ENCODE data around the gene TAS2R5.
"Not testable (repeated sequence)": the region's sequence is repeated elsewhere in the genome, so short reads cannot be mapped to it uniquely, and the experiment has no call there.

Gene TAS2R5

DNA sequence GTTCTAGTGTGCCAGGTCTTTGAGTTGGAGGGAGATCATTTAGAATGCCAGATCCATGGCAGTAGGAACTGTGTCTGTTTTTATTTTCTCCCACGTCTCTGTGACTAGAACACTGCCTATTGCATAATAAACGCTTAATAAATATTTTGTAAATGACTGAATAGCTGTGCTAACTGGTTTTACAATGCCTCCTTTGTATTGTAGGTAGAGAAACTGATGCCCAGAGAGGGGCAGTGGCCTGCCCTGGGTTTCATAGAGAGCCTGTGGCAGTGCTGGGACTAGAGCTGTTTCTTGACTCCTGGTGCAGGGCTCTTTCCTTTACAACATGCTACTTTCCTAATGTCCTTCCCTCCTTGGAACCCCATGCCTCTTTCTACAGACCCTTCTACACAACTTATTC, 2.5 kb downstream of the TAS2R5 start:
- Histone ChIP-seq H3K27me3 (ENCODE audit: control insufficient read depth, insufficient read depth, low read length) (no peaks in the 10 kb centered on the region), H3K9me3 (ENCODE audit: control insufficient read depth, low read length) (no peaks in the 10 kb centered on the region), H3K9ac (ENCODE audit: low read length) (no peak overlapping the region), H3K36me3 (ENCODE audit: control insufficient read depth, insufficient read depth, low read length) (no peaks in the 10 kb centered on the region), H3K4me3 (ENCODE audit: low read length) (no peak overlapping the region), H3K4me1 (ENCODE audit: control insufficient read depth, insufficient read depth, low read length) (no peaks in the 10 kb centered on the region)

DNA sequence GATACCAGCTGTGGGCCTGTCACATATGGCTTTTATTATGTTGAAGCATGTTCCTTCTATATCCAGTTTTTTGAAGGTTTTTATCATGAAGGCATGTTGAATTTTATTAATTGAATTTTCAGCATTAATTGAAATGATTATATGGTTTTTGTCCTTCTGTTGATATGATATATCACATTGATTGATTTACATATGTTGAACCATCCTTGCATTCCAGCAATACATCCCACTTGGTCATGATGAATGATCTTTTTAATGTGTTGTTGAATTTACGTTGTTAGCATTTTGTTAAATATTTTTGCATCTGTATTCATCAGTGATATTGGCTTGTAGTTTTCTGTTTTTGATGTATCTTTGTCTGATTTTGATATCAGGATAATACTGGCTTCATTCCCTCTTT, 30.1 kb downstream of the TAS2R5 start:
- Histone ChIP-seq H3K27me3 (ENCODE audit: control insufficient read depth, insufficient read depth, low read length) (no peaks in the 10 kb centered on the region), H3K36me3 (ENCODE audit: control insufficient read depth, insufficient read depth, low read length) (no peaks in the 10 kb centered on the region), H3K9me3 (ENCODE audit: control insufficient read depth, low read length) (no peaks in the 10 kb centered on the region), H3K4me3 (ENCODE audit: low read length) (no peak overlapping the region), H3K4me1 (ENCODE audit: control insufficient read depth, insufficient read depth, low read length) (no peaks in the 10 kb centered on the region), H3K9ac (ENCODE audit: low read length) (no peak overlapping the region)

GRCh38 chr7:141822432-141822831, 32.4 kb downstream of the TAS2R5 start:
- not testable (repeated sequence) for H3K4me3 ChIP-seq (ENCODE audit: low read length); H3K9me3 ChIP-seq (ENCODE audit: control insufficient read depth, low read length); H3K36me3 ChIP-seq (ENCODE audit: control insufficient read depth, insufficient read depth, low read length); H3K4me1 ChIP-seq (ENCODE audit: control insufficient read depth, insufficient read depth, low read length); H3K9ac ChIP-seq (ENCODE audit: low read length); H3K27me3 ChIP-seq (ENCODE audit: control insufficient read depth, insufficient read depth, low read length)

- Histone ChIP-seq H3K36me3 (ENCODE audit: control insufficient read depth, insufficient read depth, low read length) (no peaks in the 10 kb centered on the region), H3K4me1 (ENCODE audit: control insufficient read depth, insufficient read depth, low read length) (no peaks in the 10 kb centered on the region), H3K9me3 (ENCODE audit: control insufficient read depth, low read length) (no peaks in the 10 kb centered on the region), H3K9ac (ENCODE audit: low read length) (no peak overlapping the region), H3K27me3 (ENCODE audit: control insufficient read depth, insufficient read depth, low read length) (no peaks in the 10 kb centered on the region), H3K4me3 (ENCODE audit: low read length) (no peak overlapping the region)
Measured at GRCh38 chr7:141837683-141838082, 47.7 kb downstream of the TAS2R5 start.

- no peaks in the 10 kb centered on the region for H3K36me3 ChIP-seq (ENCODE audit: control insufficient read depth, insufficient read depth, low read length)
- no peaks in the 10 kb centered on the region for H3K27me3 ChIP-seq (ENCODE audit: control insufficient read depth, insufficient read depth, low read length)
- H3K9ac ChIP-seq (ENCODE audit: low read length): no peak overlapping the region
- no peaks in the 10 kb centered on the region for H3K4me1 ChIP-seq (ENCODE audit: control insufficient read depth, insufficient read depth, low read length)
- no peaks in the 10 kb centered on the region for H3K9me3 ChIP-seq (ENCODE audit: control insufficient read depth, low read length)
- H3K4me3 ChIP-seq (ENCODE audit: low read length): no peak overlapping the region
Measured at GRCh38 chr7:141838581-141838980, 48.6 kb downstream of the TAS2R5 start.

DNA sequence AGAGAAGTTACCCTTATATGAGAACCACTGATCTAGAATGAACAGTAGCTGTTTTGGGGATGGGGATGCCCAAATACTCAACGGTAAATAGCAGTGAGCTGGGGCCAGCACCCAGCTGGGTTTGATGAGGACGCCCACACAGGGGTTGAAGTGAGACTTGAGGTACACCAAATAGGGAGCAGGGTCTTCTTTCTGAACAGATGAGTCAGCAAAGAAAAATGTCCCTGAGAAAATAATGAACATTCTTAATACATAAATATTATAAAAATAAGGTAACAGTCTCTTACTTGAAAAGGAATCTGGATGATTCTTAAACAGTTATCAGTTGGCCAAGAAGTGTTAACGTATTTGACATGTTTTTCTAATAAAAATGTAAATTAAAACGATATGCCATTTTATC, 49.2 kb downstream of the TAS2R5 start:
- Histone ChIP-seq H3K9me3 (ENCODE audit: control insufficient read depth, low read length) (no peaks in the 10 kb centered on the region), H3K27me3 (ENCODE audit: control insufficient read depth, insufficient read depth, low read length) (no peaks in the 10 kb centered on the region), H3K4me1 (ENCODE audit: control insufficient read depth, insufficient read depth, low read length) (no peaks in the 10 kb centered on the region), H3K36me3 (ENCODE audit: control insufficient read depth, insufficient read depth, low read length) (no peaks in the 10 kb centered on the region), H3K4me3 (ENCODE audit: low read length) (no peak overlapping the region), H3K9ac (ENCODE audit: low read length) (no peak overlapping the region)

DNA sequence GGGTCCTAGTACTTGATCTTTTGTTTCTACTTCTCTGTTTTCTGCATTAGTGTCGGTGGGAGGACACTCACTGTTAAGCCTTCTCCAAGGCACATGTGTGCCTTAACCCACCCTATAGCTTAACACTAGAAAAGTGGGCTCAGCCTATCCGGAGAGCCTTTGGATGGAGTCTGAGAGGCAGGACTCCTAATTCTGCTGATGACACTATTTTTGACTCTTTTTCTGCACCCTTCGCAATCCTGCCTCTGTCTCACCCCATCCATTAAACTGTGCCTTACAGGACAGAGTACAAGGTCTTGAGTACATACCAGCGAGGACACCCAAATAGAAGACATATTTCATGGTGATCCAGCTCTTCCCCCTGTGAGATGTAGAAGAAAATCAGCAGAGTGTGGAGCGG, 50.7 kb downstream of the TAS2R5 start:
- Histone ChIP-seq H3K27me3 (ENCODE audit: control insufficient read depth, insufficient read depth, low read length) (no peaks in the 10 kb centered on the region), H3K36me3 (ENCODE audit: control insufficient read depth, insufficient read depth, low read length) (no peaks in the 10 kb centered on the region), H3K4me3 (ENCODE audit: low read length) (no peak overlapping the region), H3K9me3 (ENCODE audit: control insufficient read depth, low read length) (no peaks in the 10 kb centered on the region), H3K4me1 (ENCODE audit: control insufficient read depth, insufficient read depth, low read length) (no peaks in the 10 kb centered on the region), H3K9ac (ENCODE audit: low read length) (no peak overlapping the region)

Data from mucosa of stomach (tissue), 1 donor.